ENCODE data around the gene TMEM132A.

- TF ChIP-seq POU2F2 (IDR thresholded peaks at IDR 0.05; ENCODE audit: low read depth, low read length) = no peak
- TF ChIP-seq POLR2AphosphoS5 (IDR thresholded peaks at IDR 0.05; ENCODE audit: low read depth, low read length) = peak; percentile 45; the same call in 1 of the 2 replicates
- no peak; the same call in none of the 2 replicates for TF ChIP-seq POLR2A (IDR thresholded peaks at IDR 0.05; ENCODE audit: low read depth, low read length)
- TF ChIP-seq TAF1 (IDR thresholded peaks at IDR 0.05; ENCODE audit: low read depth, low read length) = no peak
- TF ChIP-seq PAX5 (IDR thresholded peaks at IDR 0.05; ENCODE audit: insufficient read depth, low read length, severe bottlenecking) = no peak
Measured at GRCh38 chr11:60930394-60930793, 6.1 kb downstream of the TMEM132A start.

All from GM12891 (cell line).